DOHH2 (cell line): ENCODE data around the gene TRIM54.
A peak's percentile ranks its signal among the peaks of the same experiment; 100 is the strongest.

ENCODE experiments used
- H3F3A ChIP-seq: fragments of 200-600 bp; sonication (generic), shearing (Covaris generic); 2 replicates; pipeline ENCODE4 v1.6.0; 2016; ENCODE audit warnings: antibody characterized with exemption, mild to moderate bottlenecking; ENCODE audit not compliant: control insufficient read depth, insufficient read depth
- H3K27ac ChIP-seq: fragments of 200-600 bp; sonication (generic); 2 replicates; pipeline ENCODE4 v1.5.1; 2014; ENCODE audit warnings: low read depth, mild to moderate bottlenecking, low read length, moderate library complexity
- H3K27me3 ChIP-seq: fragments of 200-600 bp; sonication (generic); 2 replicates; pipeline ENCODE4 v1.6.1; 2014; ENCODE audit warnings: mild to moderate bottlenecking, low read length, mixed read lengths; ENCODE audit not compliant: control insufficient read depth
- H3K36me3 ChIP-seq: fragments of 200-600 bp; sonication (generic); 2 replicates; pipeline ENCODE4 v1.6.1; 2014; ENCODE audit warnings: mild to moderate bottlenecking, low read length, moderate library complexity, mixed read lengths; ENCODE audit not compliant: control insufficient read depth
- H3K4me1 ChIP-seq: fragments of 200-600 bp; sonication (generic); 2 replicates; pipeline ENCODE4 v1.6.1; 2014; ENCODE audit warnings: mild to moderate bottlenecking, low read length, mixed read lengths; ENCODE audit not compliant: control insufficient read depth
- H3K4me2 ChIP-seq: fragments of 200-600 bp; sonication (generic); 2 replicates; pipeline ENCODE4 v1.6.0; 2014; ENCODE audit warnings: mild to moderate bottlenecking, low read length, moderate library complexity
- H3K4me3 ChIP-seq: fragments of 200-600 bp; sonication (generic); 2 replicates; pipeline ENCODE4 v1.5.1; 2014; ENCODE audit warnings: mild to moderate bottlenecking, low read length, mixed read lengths
- H3K79me2 ChIP-seq: fragments of 200-600 bp; sonication (generic); 2 replicates; pipeline ENCODE4 v1.6.1; 2014; ENCODE audit warnings: mild to moderate bottlenecking, low read length, mixed read lengths; ENCODE audit not compliant: control insufficient read depth
- H3K9me2 ChIP-seq: fragments of 200-600 bp; sonication (generic); replicated peaks from 2 replicates; pipeline ENCODE4 v1.6.1; 2014; ENCODE audit warnings: mild to moderate bottlenecking, low read length, mixed read lengths; ENCODE audit not compliant: control insufficient read depth
- H3K9me3 ChIP-seq: fragments of 200-600 bp; sonication (generic); 2 replicates; pipeline ENCODE4 v1.6.1; 2014; ENCODE audit warnings: antibody characterized with exemption, low read length, mixed read lengths; ENCODE audit not compliant: control insufficient read depth, insufficient read depth
- H4K20me1 ChIP-seq: fragments of 200-600 bp; sonication (generic); 2 replicates; pipeline ENCODE4 v1.6.0; 2014; ENCODE audit warnings: low read depth, mild to moderate bottlenecking, antibody characterized with exemption, low read length, moderate library complexity; ENCODE audit not compliant: control insufficient read depth, insufficient read depth
- EZH2phosphoT487 ChIP-seq: fragments of 200-600 bp; sonication (generic); IDR thresholded peaks from 2 replicates; pipeline ENCODE4 v1.6.1; 2017; ENCODE audit warnings: borderline replicate concordance, mild to moderate bottlenecking, antibody characterized with exemption, low read length, moderate library complexity, mixed read lengths
- TF ChIP-seq, protein P1 (sequence below): fragments of 200-600 bp; sonication (generic); IDR thresholded peaks from one replicate; pipeline ENCODE4 v1.5.1; 2014; ENCODE audit warnings: antibody characterized with exemption, mild to moderate bottlenecking, low read depth, low read length; ENCODE audit not compliant: poor library complexity, severe bottlenecking

The TRIM54 gene

DNA sequence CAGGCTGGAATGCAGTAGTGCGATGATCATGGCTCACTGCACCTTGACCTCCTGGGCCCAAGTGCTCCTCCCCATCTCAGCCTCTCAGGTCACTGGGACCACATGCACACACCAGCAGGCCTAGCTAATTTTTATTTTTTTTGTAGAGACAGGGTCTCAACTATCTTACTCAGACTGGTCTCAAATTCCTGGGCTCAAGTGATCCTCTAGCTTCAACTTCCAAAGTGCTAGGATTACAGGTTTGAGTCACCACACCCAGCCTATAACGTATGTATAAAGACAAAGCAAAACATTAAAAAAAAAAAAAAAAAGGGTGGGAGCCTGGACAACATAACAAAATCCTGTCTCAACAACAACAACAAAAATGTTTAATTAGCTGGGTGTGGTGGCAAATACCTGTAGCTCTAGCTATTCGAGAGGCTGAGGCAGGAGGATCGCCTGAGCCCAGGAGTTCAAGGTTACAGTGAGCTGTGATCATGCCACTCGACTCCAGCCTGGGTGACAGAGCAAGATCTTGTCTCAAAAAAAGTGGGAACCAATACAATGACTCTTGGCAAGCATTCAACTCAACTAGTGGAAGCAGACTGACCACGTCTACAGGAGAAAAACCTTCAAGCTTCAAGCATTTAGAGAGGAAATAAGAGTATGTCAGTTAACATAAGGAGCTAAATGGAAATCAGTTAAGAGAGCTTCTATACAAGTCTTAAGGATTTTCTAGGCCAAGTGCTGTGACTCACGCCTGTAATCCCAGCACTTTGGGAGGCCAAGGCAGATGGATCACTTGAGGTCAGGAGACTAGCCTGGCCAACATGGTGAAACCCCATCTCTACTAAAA lies 71.8 kb downstream of the TRIM54 start:
- Histone ChIP-seq H3K4me3 (no peak overlapping the region), H3F3A (peaks cover 2% of the 10 kb centered on the region; the same call in 1 of the 2 replicates), H3K79me2 (peaks cover 97% of the 10 kb centered on the region), H3K9me2 (no peaks in the 10 kb centered on the region), H3K4me2 (0 out of 2 replicates have a peak overlapping the region, but pooled peaks have one; percentile 0), H3K4me1 (peaks cover 49% of the 10 kb centered on the region), H3K27me3 (no peaks in the 10 kb centered on the region), H3K9me3 (no peaks in the 10 kb centered on the region), H3K27ac (no peak overlapping the region), H3K36me3 (peaks cover 27% of the 10 kb centered on the region), H4K20me1 (no peaks in the 10 kb centered on the region)
- TF ChIP-seq EZH2phosphoT487: no peak
- TF ChIP-seq, protein P1, sequence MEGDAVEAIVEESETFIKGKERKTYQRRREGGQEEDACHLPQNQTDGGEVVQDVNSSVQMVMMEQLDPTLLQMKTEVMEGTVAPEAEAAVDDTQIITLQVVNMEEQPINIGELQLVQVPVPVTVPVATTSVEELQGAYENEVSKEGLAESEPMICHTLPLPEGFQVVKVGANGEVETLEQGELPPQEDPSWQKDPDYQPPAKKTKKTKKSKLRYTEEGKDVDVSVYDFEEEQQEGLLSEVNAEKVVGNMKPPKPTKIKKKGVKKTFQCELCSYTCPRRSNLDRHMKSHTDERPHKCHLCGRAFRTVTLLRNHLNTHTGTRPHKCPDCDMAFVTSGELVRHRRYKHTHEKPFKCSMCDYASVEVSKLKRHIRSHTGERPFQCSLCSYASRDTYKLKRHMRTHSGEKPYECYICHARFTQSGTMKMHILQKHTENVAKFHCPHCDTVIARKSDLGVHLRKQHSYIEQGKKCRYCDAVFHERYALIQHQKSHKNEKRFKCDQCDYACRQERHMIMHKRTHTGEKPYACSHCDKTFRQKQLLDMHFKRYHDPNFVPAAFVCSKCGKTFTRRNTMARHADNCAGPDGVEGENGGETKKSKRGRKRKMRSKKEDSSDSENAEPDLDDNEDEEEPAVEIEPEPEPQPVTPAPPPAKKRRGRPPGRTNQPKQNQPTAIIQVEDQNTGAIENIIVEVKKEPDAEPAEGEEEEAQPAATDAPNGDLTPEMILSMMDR: no peak

DNA sequence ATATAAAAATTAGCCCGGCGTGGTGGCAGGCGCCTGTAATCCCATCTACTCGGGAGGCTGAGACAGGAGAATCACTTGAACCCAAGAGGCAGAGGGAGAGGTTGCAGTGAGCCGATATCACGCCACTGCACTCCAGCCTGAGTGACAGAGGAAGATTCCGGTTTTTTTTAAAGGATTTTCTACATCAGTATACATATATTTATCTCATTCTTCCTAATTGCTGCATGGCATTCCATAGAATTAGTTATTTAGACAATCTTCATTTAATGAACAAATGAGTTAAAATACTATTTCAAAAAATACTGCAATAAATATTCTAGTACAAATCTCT lies 72.3 kb downstream of the TRIM54 start:
- Histone ChIP-seq H3K4me2 (peak overlapping the region; percentile 87; the same call in 1 of the 2 replicates), H3K27me3 (no peaks in the 10 kb centered on the region), H3K9me3 (no peaks in the 10 kb centered on the region), H3K4me1 (peaks cover 49% of the 10 kb centered on the region), H3K36me3 (peaks cover 27% of the 10 kb centered on the region), H3K9me2 (no peaks in the 10 kb centered on the region), H3F3A (peaks cover 2% of the 10 kb centered on the region; the same call in 1 of the 2 replicates), H3K27ac (no peak overlapping the region), H3K4me3 (no peak overlapping the region; the same call in 1 of the 2 replicates), H3K79me2 (peaks cover 92% of the 10 kb centered on the region), H4K20me1 (no peaks in the 10 kb centered on the region)
- TF ChIP-seq, protein P1: no peak
- no peak for TF ChIP-seq EZH2phosphoT487

DNA sequence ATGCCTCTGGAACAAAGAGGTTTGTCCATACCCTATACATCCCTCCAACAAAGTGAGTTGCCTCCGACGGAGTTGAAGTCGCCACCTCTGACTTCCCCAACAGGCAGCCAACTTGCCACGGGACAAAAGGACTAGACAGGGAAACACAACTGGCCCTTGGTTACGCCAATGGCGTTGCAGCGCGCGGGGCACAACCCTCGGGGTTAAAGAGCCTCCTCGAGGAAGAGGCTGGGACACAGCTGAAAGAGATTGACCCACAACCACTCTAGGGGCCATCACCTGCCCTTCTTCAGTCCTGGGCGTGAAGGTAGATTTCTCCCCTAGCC lies 73.8 kb downstream of the TRIM54 start:
- peak overlapping the region; percentile 95 for H3K4me3 ChIP-seq
- H3K36me3 ChIP-seq: peaks cover 27% of the 10 kb centered on the region
- TF ChIP-seq EZH2phosphoT487: no peak
- TF ChIP-seq, protein P1: no peak
- H3K4me2 ChIP-seq: peak overlapping the region; percentile 87
- H3K27me3 ChIP-seq: no peaks in the 10 kb centered on the region
- H4K20me1 ChIP-seq: no peaks in the 10 kb centered on the region
- H3K27ac ChIP-seq: peak overlapping the region; percentile 88
- no peaks in the 10 kb centered on the region for H3F3A ChIP-seq
- H3K79me2 ChIP-seq: peaks cover 83% of the 10 kb centered on the region
- H3K9me3 ChIP-seq: no peaks in the 10 kb centered on the region
- peaks cover 37% of the 10 kb centered on the region for H3K4me1 ChIP-seq
- H3K9me2 ChIP-seq: no peaks in the 10 kb centered on the region
